Progenitor cell of endocrine pancreas (in vitro differentiated cells): ENCODE measurements around the gene TNFSF12. TPM values are rescaled to one million over a fixed set of nuclear protein-coding genes. Genes with fewer than 3 reads are reported as not detected.

ENCODE experiments used
- DNase-seq: peaks from one replicate; pipeline ENCODE4 v3.0.0; 2021; ENCODE audit warnings: low spot score; ENCODE audit not compliant: unreplicated experiment
- H3K27ac Mint-ChIP-seq: 2 replicates; pipeline ENCODE4 v1.8.0; 2021; ENCODE audit warnings: mild to moderate bottlenecking, moderate library complexity, mixed read lengths
- H3K27me3 Mint-ChIP-seq: 2 replicates; pipeline ENCODE4 v1.8.0; 2021; ENCODE audit warnings: mixed read lengths
- H3K36me3 Mint-ChIP-seq: 2 replicates; pipeline ENCODE4 v1.8.0; 2022; ENCODE audit warnings: mixed read lengths; ENCODE audit not compliant: insufficient read depth
- H3K4me1 Mint-ChIP-seq: 2 replicates; pipeline ENCODE4 v1.8.0; 2021; ENCODE audit warnings: low read depth, mixed read lengths
- H3K4me3 Mint-ChIP-seq: 2 replicates; pipeline ENCODE4 v1.8.0; 2021; ENCODE audit warnings: low read depth, mild to moderate bottlenecking, moderate library complexity, mixed read lengths
- H3K9me3 Mint-ChIP-seq: 2 replicates; pipeline ENCODE4 v1.8.0; 2021; ENCODE audit warnings: low read depth, mixed read lengths
- CTCF ChIP-seq: fragments of 200-600 bp; sonication (generic); IDR thresholded peaks from one replicate; pipeline ENCODE4 v1.5.0; 2021; ENCODE audit warnings: antibody characterized with exemption, mild to moderate bottlenecking; ENCODE audit not compliant: unreplicated experiment
- total RNA-seq: library from RNA; stranded (reverse); gene quantifications from 2 replicates; pipeline ENCODE4 v1.2.1, GENCODE V29; 2021

TNFSF12 gene
- total RNA-seq, 1 donor from 2014 or later = 9.4 TPM

- no peak overlapping the region for H3K27ac Mint-ChIP-seq
- H3K36me3 Mint-ChIP-seq = peaks cover 27% of the 10 kb centered on the region
- no peaks in the 10 kb centered on the region for H3K4me1 Mint-ChIP-seq
- H3K4me3 Mint-ChIP-seq = no peak overlapping the region
- DNase-seq = no peak
- no peak for TF ChIP-seq CTCF
- H3K27me3 Mint-ChIP-seq = no peaks in the 10 kb centered on the region
- no peaks in the 10 kb centered on the region for H3K9me3 Mint-ChIP-seq
These were observed 36.8 kb upstream of the TNFSF12 start for GRCh38 chr17:7512105-7512504.

- no peak for TF ChIP-seq CTCF
- Mint-ChIP-seq H3K4me1 (no peaks in the 10 kb centered on the region), H3K27ac (peak overlapping the region; percentile 24), H3K27me3 (no peaks in the 10 kb centered on the region), H3K4me3 (no peak overlapping the region), H3K36me3 (peaks cover 25% of the 10 kb centered on the region), H3K9me3 (no peaks in the 10 kb centered on the region)
- no peak for DNase-seq
These were observed 35.9 kb upstream of the TNFSF12 start for GRCh38 chr17:7512824-7513540.

GRCh38 chr17:7513850-7514419 lies 34.9 kb upstream of the TNFSF12 start:
- H3K4me1 Mint-ChIP-seq = no peaks in the 10 kb centered on the region
- H3K4me3 Mint-ChIP-seq = no peak overlapping the region
- no peaks in the 10 kb centered on the region for H3K27me3 Mint-ChIP-seq
- no peaks in the 10 kb centered on the region for H3K9me3 Mint-ChIP-seq
- H3K27ac Mint-ChIP-seq = no peak overlapping the region
- TF ChIP-seq CTCF = no peak
- DNase-seq = no peak
- peaks cover 20% of the 10 kb centered on the region for H3K36me3 Mint-ChIP-seq

GRCh38 chr17:7515911-7516610 lies 32.8 kb upstream of the TNFSF12 start:
- no peaks in the 10 kb centered on the region for H3K4me1 Mint-ChIP-seq
- H3K4me3 Mint-ChIP-seq = no peak overlapping the region
- no peak for DNase-seq
- no peak overlapping the region for H3K27ac Mint-ChIP-seq
- TF ChIP-seq CTCF = no peak
- no peaks in the 10 kb centered on the region for H3K27me3 Mint-ChIP-seq
- H3K36me3 Mint-ChIP-seq = peaks cover 8% of the 10 kb centered on the region
- no peaks in the 10 kb centered on the region for H3K9me3 Mint-ChIP-seq

- no peak overlapping the region for H3K27ac Mint-ChIP-seq
These were observed 25.8 kb upstream of the TNFSF12 start for GRCh38 chr17:7523033-7523432.

More at GRCh38 chr17:7523033-7523432, 25.8 kb upstream of the TNFSF12 start:
- no peak for DNase-seq
- peak; percentile 40 for TF ChIP-seq CTCF
- Mint-ChIP-seq H3K9me3 (peaks cover 8% of the 10 kb centered on the region), H3K4me3 (no peak overlapping the region), H3K36me3 (peaks cover 4% of the 10 kb centered on the region), H3K27me3 (no peaks in the 10 kb centered on the region), H3K4me1 (no peaks in the 10 kb centered on the region)
